Left lung (tissue), 10 donors: Measurements from ENCODE around the gene GATD1. TPM values are rescaled to one million over a fixed set of nuclear protein-coding genes. Genes with fewer than 3 reads are reported as not detected.

Source experiments
- ATAC-seq: fragments of 200-7000 bp; cut with Tn5 transposase; one replicate; pipeline ENCODE4 v1.9.1; 2020; ENCODE audit warnings: moderate library complexity
- DNase-seq, 4 donors: peaks; one replicate each; pipeline ENCODE4 v3.0.0-alpha.2; 2013 to 2020
- H3K27ac ChIP-seq, 2 donors: fragments of 200-600 bp; sonication (generic) in 1 of 2; one replicate each; pipeline versions ENCODE4 v1.5.0 to v1.8.0; 2020 to 2021
- H3K27me3 ChIP-seq, 2 donors: fragments of 200-600 bp; sonication (generic) in 1 of 2; one replicate each; pipeline versions ENCODE4 v1.5.0 to v1.8.0; 2020 to 2021
- H3K36me3 ChIP-seq, 2 donors: fragments of 200-600 bp; sonication (generic) in 1 of 2; one replicate each; pipeline versions ENCODE4 v1.5.0 to v1.8.0; 2020 to 2021
- H3K4me1 ChIP-seq, 2 donors: fragments of 200-600 bp; one replicate each; pipeline ENCODE4 v1.8.0; 2021
- H3K4me3 ChIP-seq, 2 donors: fragments of 200-600 bp; sonication (generic) in 1 of 2; one replicate each; pipeline versions ENCODE4 v1.5.0 to v1.8.0; 2020 to 2021; ENCODE audit warnings: mild to moderate bottlenecking in 1 of 2
- H3K9me3 ChIP-seq, 2 donors: fragments of 200-600 bp; sonication (generic) in 1 of 2; one replicate each; pipeline versions ENCODE4 v1.5.0 to v1.8.0; 2020 to 2021
- CTCF ChIP-seq, 2 donors: fragments of 200-600 bp; sonication (generic) in 1 of 2; IDR thresholded peaks; one replicate each; pipeline versions ENCODE4 v1.5.0 to v1.8.0; 2021; ENCODE audit warnings: antibody characterized with exemption in 2 of 2
- intact Hi-C, 2 donors: fragments of 100-400 bp; cut with DNase I; formaldehyde crosslinking; loops; one replicate each; pipeline versions ENCODE4 v1.11.2 to v1.14.2; 2022
- polyA plus RNA-seq, 6 donors: library from polyadenylated mRNA; unstranded; fragments of 120-200 nt; gene quantifications; one replicate each; pipeline ENCODE4 v1.2.1, GENCODE V29; 2013; ENCODE audit not compliant: insufficient read length in 6 of 6
- total RNA-seq, 2 donors: library from RNA; stranded (reverse); fragmentation: NEBNext Ultra II Directional; extraction: Animal tissue kit (Norgen Biotek cat#: 25700); gene quantifications; one replicate each; pipeline ENCODE4 v1.2.1, GENCODE V29; 2021
- donor health status: DM: no; HTN: yes; CAD: no.
- donor health status: DM: no; HTN: no; CAD: no.

GATD1 gene
- total and polyA plus RNA-seq, 8 donors: 51.7 to 87.1 (median 64.7) TPM

GRCh38 chr11:824942-825341 is 47.7 kb upstream of the GATD1 start:
- intact Hi-C loops: no loop called here
- no peaks in the 10 kb centered on the region for H3K9me3 ChIP-seq
- no peak for ATAC-seq
- TF ChIP-seq CTCF (IDR thresholded peaks at IDR 0.05): no peak
- no peak overlapping the region for H3K4me3 ChIP-seq
- peaks cover 48 to 92% of the 10 kb centered on the region in 2 donors for H3K4me1 ChIP-seq
- H3K27me3 ChIP-seq: peaks cover 0 to 28% of the 10 kb centered on the region in 2 donors
- H3K27ac ChIP-seq: peak overlapping the region in 1 of 2 donors; percentile 54
- peaks cover 0 to 32% of the 10 kb centered on the region in 2 donors for H3K36me3 ChIP-seq
- no peak for DNase-seq

- Histone ChIP-seq H3K36me3 (peaks cover 0 to 32% of the 10 kb centered on the region in 2 donors), H3K27ac (no peak overlapping the region), H3K9me3 (no peaks in the 10 kb centered on the region), H3K27me3 (peaks cover 0 to 22% of the 10 kb centered on the region in 2 donors), H3K4me3 (no peak overlapping the region), H3K4me1 (peaks cover 42 to 87% of the 10 kb centered on the region in 2 donors)
- intact Hi-C loops: no loop called here
- ATAC-seq (no peak), DNase-seq (no peak)
- TF ChIP-seq CTCF (IDR thresholded peaks at IDR 0.05): no peak
Observed at GRCh38 chr11:824292-824880, 47.1 kb upstream of the GATD1 start.

GRCh38 chr11:823441-824291 is 46.4 kb upstream of the GATD1 start:
- ATAC-seq (no peak), DNase-seq (no peak)
- Histone ChIP-seq H3K36me3 (peaks cover 0 to 32% of the 10 kb centered on the region in 2 donors), H3K9me3 (no peaks in the 10 kb centered on the region), H3K27ac (no peak overlapping the region), H3K27me3 (peaks cover 0 to 15% of the 10 kb centered on the region in 2 donors), H3K4me1 (peaks cover 39 to 83% of the 10 kb centered on the region in 2 donors), H3K4me3 (no peak overlapping the region)
- no peak for TF ChIP-seq CTCF (IDR thresholded peaks at IDR 0.05)
- intact Hi-C loops: no loop called here

- DNase-seq (peak in 1 of 4 donors; percentile 90), ATAC-seq (no peak)
- peaks cover 0 to 1% of the 10 kb centered on the region in 2 donors for H3K27me3 ChIP-seq
- intact Hi-C loops: no loop called here
- peak overlapping the region in 1 of 2 donors; percentile 97 for H3K4me3 ChIP-seq
- TF ChIP-seq CTCF (IDR thresholded peaks at IDR 0.05): no peak
- H3K27ac ChIP-seq: peak overlapping the region; percentile 77 to 96
- peaks cover 0 to 32% of the 10 kb centered on the region in 2 donors for H3K36me3 ChIP-seq
- no peaks in the 10 kb centered on the region for H3K9me3 ChIP-seq
- H3K4me1 ChIP-seq: peaks cover 26 to 69% of the 10 kb centered on the region in 2 donors
Observed at GRCh38 chr11:821512-822371, 44.5 kb upstream of the GATD1 start.
